IPS DF 19.7 (cell line): ENCODE measurements around the gene APOL5.

Source experiments
- DNase-seq: peaks from one replicate; pipeline ENCODE4 v3.0.0-alpha.2; 2013; ENCODE audit warnings: low read depth, low spot score

The APOL5 gene

DNA sequence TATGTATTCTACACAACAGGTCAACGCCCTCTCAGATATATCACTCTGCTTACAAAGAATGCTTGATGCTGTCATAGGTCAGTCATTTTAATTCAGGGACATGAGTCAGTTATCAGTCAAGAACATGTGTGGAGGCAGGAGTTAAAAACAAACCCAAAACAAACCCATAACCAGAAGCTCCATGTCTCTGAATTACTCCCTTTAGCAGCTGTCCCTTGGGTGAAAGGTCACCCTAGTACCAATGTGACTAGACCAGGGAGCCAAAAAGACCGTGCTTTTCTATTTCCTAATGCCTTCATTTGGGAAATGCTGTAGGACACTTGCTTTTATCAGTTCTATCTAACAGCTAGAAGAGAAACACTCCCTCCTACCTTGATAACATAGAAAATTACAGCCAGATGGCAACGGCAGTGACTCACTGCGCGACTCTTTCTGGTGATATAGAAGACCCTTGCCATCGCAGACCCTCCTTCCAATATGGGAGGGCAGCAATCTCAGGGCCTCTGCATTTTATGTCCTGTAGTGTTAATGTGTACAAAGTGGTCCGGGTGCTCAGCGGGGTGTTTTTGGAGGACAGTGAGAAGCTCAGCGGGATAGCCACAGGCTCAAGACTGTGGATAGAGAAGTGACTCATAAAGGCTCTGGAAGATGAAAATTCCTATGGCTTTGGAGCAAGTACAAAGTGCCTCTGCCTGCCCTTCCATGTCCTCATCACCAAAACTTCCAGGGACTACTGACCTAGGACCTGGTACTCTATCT, 24.8 kb downstream of the APOL5 start:
- DNase-seq, result no peak

DNA sequence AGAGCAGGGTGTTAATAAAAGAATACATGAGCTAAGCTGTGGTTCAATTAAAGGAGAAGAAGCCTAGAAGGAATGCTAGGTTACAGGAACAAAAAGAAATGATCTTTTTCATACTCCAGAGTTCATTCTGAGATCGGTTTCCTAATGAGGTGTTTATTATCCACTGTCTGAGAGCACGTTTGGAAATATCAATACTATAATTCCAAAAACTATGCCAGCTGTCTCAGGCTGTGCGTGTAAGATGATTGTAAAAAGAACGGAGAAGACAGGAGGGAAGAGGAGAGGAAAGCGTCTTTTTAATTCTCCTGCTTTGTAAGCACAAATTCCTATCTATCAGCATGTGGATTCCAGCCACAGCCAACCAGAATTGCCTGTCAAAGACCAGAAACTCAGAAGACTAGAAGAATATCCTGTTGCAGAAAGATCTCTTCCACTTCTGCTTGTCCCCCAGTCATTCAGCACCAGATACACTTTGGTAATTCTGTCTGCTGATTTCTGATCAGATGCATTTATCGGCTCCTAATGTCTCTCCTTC, 25.7 kb downstream of the APOL5 start:
- no peak for DNase-seq

GRCh38 chr22:35746248-35746647, 28.6 kb downstream of the APOL5 start:
- no peak for DNase-seq

GRCh38 chr22:35746946-35747703, 29.5 kb downstream of the APOL5 start:
- DNase-seq, result no peak

DNA sequence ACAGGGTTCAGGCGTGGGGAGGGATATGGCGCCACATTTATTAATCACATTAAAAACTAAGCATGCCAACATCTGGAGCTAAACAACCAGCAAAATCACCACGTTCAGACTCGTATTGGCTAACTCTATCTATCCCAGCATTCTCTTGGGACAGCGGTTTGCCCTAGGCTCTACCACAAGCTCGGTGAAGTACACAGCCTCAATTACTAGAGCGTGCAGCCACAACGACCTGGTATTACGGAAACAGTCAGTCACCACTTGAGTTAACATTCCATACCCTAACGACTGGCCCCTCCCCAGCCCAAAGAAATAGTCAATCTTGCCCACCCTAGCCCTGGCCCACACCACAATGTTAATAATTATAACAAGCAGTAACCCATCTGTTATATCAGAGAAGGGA, 32.1 kb downstream of the APOL5 start:
- DNase-seq, result no peak

GRCh38 chr22:35752006-35752862, 34.6 kb downstream of the APOL5 start:
- DNase-seq, result no peak

DNA sequence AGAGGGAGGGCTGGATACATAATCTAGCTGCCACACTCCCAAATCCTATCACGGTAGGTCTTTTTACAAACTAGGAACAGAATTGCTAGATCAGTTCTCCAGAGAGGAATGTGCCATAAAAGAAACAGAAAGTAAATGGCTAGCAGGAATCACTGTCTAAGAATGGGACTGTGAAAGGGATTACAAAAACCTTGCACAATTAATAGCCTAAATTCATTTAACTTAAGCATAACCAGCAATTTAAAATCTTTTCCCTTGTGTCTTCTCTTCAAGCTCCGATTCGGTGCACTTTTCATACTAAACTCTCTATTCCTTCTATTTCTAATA, 35.2 kb downstream of the APOL5 start:
- no peak for DNase-seq

DNA sequence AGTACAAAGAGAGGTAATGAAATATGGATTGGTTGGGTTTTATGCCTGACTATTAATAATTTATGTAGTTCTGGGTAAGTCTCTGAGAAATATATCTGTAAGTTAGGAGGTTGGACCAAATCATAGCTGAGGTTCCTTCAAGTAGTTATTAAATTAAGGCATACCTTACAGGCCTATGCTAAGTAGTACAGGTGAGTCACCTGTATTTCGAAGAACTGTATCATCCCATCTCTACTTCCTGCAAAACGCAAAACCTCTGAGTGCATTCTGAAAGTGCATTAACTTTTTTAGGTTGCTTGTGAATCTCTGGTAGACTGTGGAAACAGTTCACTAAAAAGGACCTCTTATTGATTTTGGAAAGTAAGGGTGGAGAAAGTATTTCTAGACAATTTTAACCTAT, 37.1 kb downstream of the APOL5 start:
- DNase-seq, result no peak

DNA sequence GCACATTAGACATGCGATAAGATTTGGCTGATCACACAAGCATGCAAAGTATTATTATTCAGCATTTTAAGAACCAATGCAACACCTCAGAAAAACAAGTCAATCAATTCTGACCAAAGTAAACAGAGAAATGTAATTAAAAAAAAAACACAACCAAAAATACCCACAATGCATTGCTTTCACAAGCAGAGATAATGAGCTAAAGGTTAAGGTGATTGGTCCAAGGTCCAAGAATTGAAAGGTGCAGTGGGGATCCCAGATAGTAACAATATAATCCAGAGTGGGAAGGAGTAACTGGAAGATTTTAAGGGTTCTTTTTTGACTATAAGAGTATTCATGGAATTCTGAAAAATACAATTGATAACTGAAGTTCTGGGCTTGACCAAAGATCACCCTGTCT, 39.0 kb downstream of the APOL5 start:
- no peak for DNase-seq

DNA sequence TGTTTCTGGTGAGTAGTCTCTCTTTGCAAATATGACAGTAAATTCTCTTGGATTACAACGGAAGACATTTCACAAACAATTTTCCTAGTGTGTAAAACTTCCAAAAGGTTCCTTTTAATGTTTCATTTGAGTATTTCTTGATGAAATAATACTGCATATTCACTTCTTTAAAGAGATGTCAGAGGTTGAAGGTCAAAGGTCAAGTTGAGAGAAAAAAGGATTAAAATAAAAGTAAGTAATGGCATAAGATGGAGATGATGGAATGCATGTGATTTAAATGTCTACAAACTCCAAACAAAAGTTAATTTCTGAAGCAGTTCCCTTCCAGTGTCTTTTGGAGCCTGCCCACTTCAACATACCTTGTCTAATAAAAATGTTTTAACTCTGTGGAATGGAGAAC, 40.7 kb downstream of the APOL5 start:
- DNase-seq, result no peak

DNA sequence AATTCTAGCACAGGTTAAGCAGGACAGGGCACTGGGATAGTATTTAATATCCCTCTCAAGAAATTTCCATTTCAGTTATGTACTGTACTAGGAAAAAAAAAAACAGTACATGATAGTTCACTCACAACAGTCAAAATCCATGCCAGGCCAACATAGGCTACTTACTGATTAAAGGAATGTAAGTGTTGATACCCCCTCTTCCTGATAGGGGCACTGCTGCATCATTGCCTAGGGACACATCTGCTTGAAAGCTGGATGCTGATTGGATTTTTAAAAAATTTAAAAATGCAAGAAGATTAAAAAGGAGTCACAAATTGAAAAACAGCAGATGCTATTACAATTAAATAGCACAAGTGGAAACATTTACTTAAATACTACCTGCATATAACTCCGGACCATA, 43.4 kb downstream of the APOL5 start:
- no peak for DNase-seq

DNA sequence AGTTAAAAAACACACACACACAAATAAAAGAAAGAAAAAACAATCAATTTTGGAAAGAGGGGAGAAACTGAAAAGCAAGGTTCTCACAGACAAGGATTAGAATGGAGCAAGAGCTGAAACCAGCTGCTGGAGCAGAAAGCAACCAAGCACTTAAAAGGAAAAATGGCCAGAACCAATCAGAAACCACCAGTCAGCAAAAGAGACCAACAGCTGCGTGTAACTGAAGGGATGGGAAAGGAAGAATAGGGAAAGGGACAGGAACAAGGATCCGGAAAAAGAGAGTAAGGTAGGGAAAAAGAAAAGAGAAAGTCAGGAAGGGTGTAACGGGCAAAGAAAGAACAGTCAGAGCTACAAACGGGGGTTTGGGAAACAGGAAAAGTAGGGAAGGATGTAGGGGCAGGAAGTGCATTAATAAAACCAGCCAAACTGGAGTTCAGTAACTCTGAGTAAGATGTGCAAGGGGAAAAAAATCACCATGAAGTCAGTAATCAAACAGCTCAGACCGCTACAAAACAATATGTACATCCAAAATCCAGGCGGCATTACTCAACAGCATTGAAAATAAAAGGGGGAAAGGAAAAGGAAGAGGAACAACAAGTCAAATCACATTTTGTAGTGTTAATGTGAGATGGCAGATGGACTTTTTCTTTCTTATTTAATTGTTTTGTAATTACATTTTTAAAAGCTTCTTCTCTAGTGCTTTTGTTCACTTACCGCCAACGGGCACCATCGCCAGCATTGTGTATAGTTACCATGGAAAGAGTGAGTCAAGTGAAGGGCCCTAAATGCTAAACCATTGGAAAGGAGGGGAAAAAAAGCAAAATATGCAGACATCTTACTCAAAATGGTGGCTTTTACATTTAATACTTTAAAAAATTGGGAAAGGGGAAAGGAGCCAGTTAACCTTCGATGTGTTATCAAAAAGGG, 49.2 kb downstream of the APOL5 start:
- no peak for DNase-seq

GRCh38 chr22:35769974-35770373, 52.3 kb downstream of the APOL5 start:
- no peak for DNase-seq

DNA sequence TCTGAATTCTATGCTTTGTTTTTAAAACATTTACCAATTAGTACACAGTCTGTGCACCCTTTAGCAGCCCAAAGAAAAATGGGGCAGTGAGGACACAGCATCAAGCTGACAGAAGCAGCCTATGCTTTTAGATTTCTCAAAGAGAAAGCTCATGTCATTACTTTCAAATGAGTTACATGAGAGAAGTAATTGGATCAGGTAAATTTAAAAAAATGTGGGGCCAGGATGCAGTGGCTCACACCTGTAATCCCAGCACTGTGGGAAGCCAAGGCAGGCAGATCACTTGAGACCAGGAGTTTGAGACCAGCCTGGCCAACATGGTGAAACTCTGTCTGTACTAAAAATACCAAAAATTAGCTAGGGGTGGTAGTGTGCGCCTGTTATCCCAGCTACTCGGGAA, 57.7 kb downstream of the APOL5 start:
- DNase-seq, result no peak

DNA sequence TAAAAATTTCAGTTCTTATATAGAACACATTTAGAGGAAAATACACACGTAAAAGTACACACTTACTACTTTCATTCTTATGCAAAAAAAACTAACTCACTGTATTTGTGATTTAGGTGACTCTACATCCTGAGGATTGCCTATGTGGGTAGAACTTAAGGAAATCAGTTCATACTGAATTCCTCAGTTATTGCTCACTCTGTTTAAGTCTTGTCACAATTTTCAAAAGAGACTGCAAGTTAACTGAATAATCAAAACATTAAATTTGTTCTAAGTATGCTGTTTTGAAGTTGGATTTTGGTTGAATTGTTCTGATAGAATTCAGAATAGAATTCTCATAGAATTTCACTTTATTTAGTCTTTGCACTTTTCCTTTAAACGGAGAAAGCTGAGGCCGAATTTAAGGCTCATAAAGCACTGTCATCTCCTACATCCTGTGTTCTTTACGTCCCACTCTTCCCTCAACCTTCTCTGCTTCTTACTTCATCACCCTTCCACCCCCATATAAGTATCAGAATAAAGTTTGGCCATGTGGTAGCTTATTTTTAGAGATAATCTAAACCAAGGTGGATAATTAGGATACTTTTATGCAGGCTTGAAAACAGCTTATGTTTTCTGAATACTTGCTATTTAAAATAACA, 59.8 kb downstream of the APOL5 start:
- DNase-seq, result no peak
